SK-N-SH (cell line): ENCODE data around the gene GALNTL6. TPM values are rescaled to one million over a fixed set of nuclear protein-coding genes. Genes with fewer than 3 reads are reported as not detected.

Experiments
- CTCF ChIA-PET: fragments of 300-600, 350-600 bp; formaldehyde crosslinking; extraction: SDS; loops from one replicate; lab custom pipeline; 2021; lab: Yijun Ruan, JAX
- POLR2A ChIA-PET: fragments of 350-600 bp; sonication (Branson Sonifier 250); formaldehyde crosslinking; extraction: SDS; loops from one replicate; lab custom pipeline; 2020; ENCODE audit warnings: antibody characterized with exemption, inconsistent platforms; lab: Yijun Ruan, JAX
- DNase-seq: peaks from one replicate; pipeline ENCODE4 v3.0.0; 2012
- H2AFZ ChIP-seq: fragments of 200-600 bp; sonication (generic); 2 replicates; pipeline ENCODE4 v1.8.1; 2016; ENCODE audit warnings: antibody characterized with exemption, mild to moderate bottlenecking, low read depth
- H3F3A ChIP-seq: fragments of 200-600 bp; sonication (generic); replicated peaks from 2 replicates; pipeline ENCODE3; 2016; ENCODE audit warnings: antibody characterized with exemption, mild to moderate bottlenecking; ENCODE audit not compliant: insufficient read depth
- H3K27ac ChIP-seq, 2 experiments: fragments of 200-500 bp in 1 of 2; fragments of 200-600 bp in 1 of 2; sonication (Bioruptor generic) in 1 of 2; sonication (generic), shearing (Covaris generic) in 1 of 2; 2 replicates each; pipeline versions ENCODE4 v1.5.1 to v1.6.1; 2014 to 2016; ENCODE audit warnings: low read depth in 2 of 2, inconsistent platforms in 1 of 2, low read length in 1 of 2, mild to moderate bottlenecking in 1 of 2, mixed read lengths in 1 of 2
- H3K27me3 ChIP-seq: fragments of 200-600 bp; sonication (generic), shearing (Covaris generic); 2 replicates; pipeline ENCODE4 v1.6.1; 2016; ENCODE audit warnings: mixed run types; ENCODE audit not compliant: insufficient read depth
- H3K36me3 ChIP-seq, 2 experiments: fragments of 200-500 bp in 1 of 2; fragments of 200-600 bp in 1 of 2; sonication (Bioruptor generic) in 1 of 2; sonication (generic) in 1 of 2; replicated peaks in 1 of 2; 2 replicates each; pipeline versions ENCODE3 to v1.5.1; 2014 to 2016; ENCODE audit warnings: low read length in 1 of 2, mild to moderate bottlenecking in 1 of 2; ENCODE audit not compliant: insufficient read depth in 2 of 2, control insufficient read depth in 1 of 2
- H3K4me1 ChIP-seq, 2 experiments: fragments of 200-500 bp in 1 of 2; fragments of 200-600 bp in 1 of 2; sonication (Bioruptor generic) in 1 of 2; sonication (generic), shearing (Covaris generic) in 1 of 2; 2 replicates each; pipeline versions ENCODE4 v1.5.1 to v1.6.1; 2014 to 2016; ENCODE audit warnings: low read depth in 1 of 2, low read length in 1 of 2, mixed run types in 1 of 2; ENCODE audit not compliant: insufficient read depth in 2 of 2, control insufficient read depth in 1 of 2
- H3K4me2 ChIP-seq: fragments of 200-600 bp; sonication (generic), shearing (Covaris generic); 2 replicates; pipeline ENCODE4 v1.6.1; 2017; ENCODE audit warnings: mixed run types
- H3K4me3 ChIP-seq, 2 experiments: fragments of 200-500 bp in 1 of 2; fragments of 200-600 bp in 1 of 2; sonication (Bioruptor generic) in 1 of 2; sonication (generic), shearing (Covaris generic) in 1 of 2; 2 replicates each; pipeline versions ENCODE4 v1.5.1 to v1.8.1; 2014 to 2016; ENCODE audit warnings: low read depth in 2 of 2, inconsistent platforms in 1 of 2, low read length in 1 of 2, mild to moderate bottlenecking in 1 of 2, mixed read lengths in 1 of 2, moderate library complexity in 1 of 2
- H3K79me2 ChIP-seq: fragments of 200-600 bp; sonication (generic); 2 replicates; pipeline ENCODE4 v1.8.1; 2017; ENCODE audit warnings: mild to moderate bottlenecking; ENCODE audit not compliant: insufficient read depth
- H3K9ac ChIP-seq: fragments of 200-600 bp; sonication (generic); 2 replicates; pipeline ENCODE4 v1.6.1; 2017; ENCODE audit warnings: mixed run types
- H3K9me2 ChIP-seq: fragments of 200-600 bp; sonication (generic); 2 replicates; pipeline ENCODE4 v1.6.1; 2017; ENCODE audit warnings: mixed run types
- H3K9me3 ChIP-seq: fragments of 200-600 bp; sonication (generic); 2 replicates; pipeline ENCODE4 v1.6.1; 2017; ENCODE audit warnings: mixed run types, mild to moderate bottlenecking, moderate library complexity
- H4K20me1 ChIP-seq: fragments of 200-600 bp; sonication (generic); 2 replicates; pipeline ENCODE4 v1.6.1; 2017; ENCODE audit warnings: mild to moderate bottlenecking, mixed run types; ENCODE audit not compliant: insufficient read depth
- EP300 ChIP-seq, 2 experiments: IDR thresholded peaks; 2 replicates each; pipeline versions ENCODE4 v1.4.0 to v1.6.1; 2012; ENCODE audit warnings: borderline replicate concordance in 1 of 2, low read depth in 1 of 2, low read length in 1 of 2
- FOXM1 ChIP-seq: IDR thresholded peaks from 2 replicates; pipeline ENCODE4 v1.4.0; 2012; ENCODE audit warnings: low read depth, mild to moderate bottlenecking
- GABPA ChIP-seq: IDR thresholded peaks from 2 replicates; pipeline ENCODE4 v1.4.0; 2012; ENCODE audit warnings: low read depth, mild to moderate bottlenecking
- GATA2 ChIP-seq: sonication (generic); formaldehyde crosslinking; IDR thresholded peaks from 2 replicates; pipeline ENCODE4 v1.5.0; 2020; ENCODE audit warnings: mild to moderate bottlenecking, missing genetic modification reagents
- MEF2A ChIP-seq: IDR thresholded peaks from 2 replicates; pipeline ENCODE4 v1.4.0; 2012; ENCODE audit warnings: low read depth, borderline replicate concordance
- MXI1 ChIP-seq: IDR thresholded peaks from 2 replicates; pipeline ENCODE4 v1.6.1; 2012; ENCODE audit warnings: mild to moderate bottlenecking, low read depth, low read length, improper control_type of control experiment
- NFIC ChIP-seq: IDR thresholded peaks from 2 replicates; pipeline ENCODE4 v1.4.0; 2012; ENCODE audit warnings: borderline replicate concordance
- RAD21 ChIP-seq: IDR thresholded peaks from 2 replicates; pipeline ENCODE4 v1.6.1; 2012; ENCODE audit warnings: mild to moderate bottlenecking, low read length
- REST ChIP-seq: IDR thresholded peaks from 2 replicates; pipeline ENCODE4 v1.6.1; 2012; ENCODE audit warnings: mild to moderate bottlenecking, low read depth, low read length, moderate library complexity
- RFX5 ChIP-seq: IDR thresholded peaks from 2 replicates; pipeline ENCODE4 v1.6.1; 2012; ENCODE audit warnings: mild to moderate bottlenecking, improper control_type of control experiment, low read length
- RXRA ChIP-seq: IDR thresholded peaks from 2 replicates; pipeline ENCODE4 v1.4.0; 2012; ENCODE audit warnings: low read depth, mild to moderate bottlenecking, borderline replicate concordance
- SMC3 ChIP-seq: IDR thresholded peaks from 2 replicates; pipeline ENCODE4 v1.6.1; 2012; ENCODE audit warnings: low read depth, low read length, improper control_type of control experiment
- TAF1 ChIP-seq: IDR thresholded peaks from 2 replicates; pipeline ENCODE4 v1.6.1; 2012; ENCODE audit warnings: low read depth, mild to moderate bottlenecking, low read length, moderate library complexity, borderline replicate concordance
- TCF12 ChIP-seq: IDR thresholded peaks from 2 replicates; pipeline ENCODE4 v1.4.0; 2012
- USF2 ChIP-seq: fragments of 150-350 bp; IDR thresholded peaks from 2 replicates; pipeline ENCODE4 v1.6.1; 2017; ENCODE audit warnings: antibody characterized with exemption, low read length, low read depth, borderline replicate concordance
- YY1 ChIP-seq: IDR thresholded peaks from 2 replicates; pipeline ENCODE4 v1.4.0; 2012; ENCODE audit warnings: low read depth, mild to moderate bottlenecking
- ZBTB33 ChIP-seq: IDR thresholded peaks from 2 replicates; pipeline ENCODE4 v1.4.0; 2012; ENCODE audit warnings: low read depth, borderline replicate concordance
- WGBS: methylation state at CpG from one replicate; pipeline ENCODE4 v1.1.6; 2017; ENCODE audit warnings: low lambda C conversion rate; 5-methylcytosine and 5-hydroxymethylcytosine counted together
- polyA plus RNA-seq, 3 experiments: library from polyadenylated mRNA; depleted of rRNA; stranded (reverse); fragments of >200 nt; gene quantifications; 2 replicates each; pipeline ENCODE4 v1.2.3, GENCODE V29; 2012

Gene GALNTL6
- polyA plus RNA-seq, 1 of the 3 experiments (the other 2 are of a cell fraction) = 0.07 TPM

GRCh38 chr4:173056710-173057109 lies 1243.5 kb downstream of the GALNTL6 start:
- Histone ChIP-seq H3K4me3 (no peak overlapping the region), H2AFZ (no peak overlapping the region), H3K27me3 (no peaks in the 10 kb centered on the region), H3K79me2 (no peaks in the 10 kb centered on the region), H3K9me3 (no peaks in the 10 kb centered on the region), H3K9me2 (no peaks in the 10 kb centered on the region), H3K4me2 (no peak overlapping the region)
- no peak for DNase-seq
- TF ChIP-seq TAF1 (no peak), EP300 (IDR thresholded peaks at IDR 0.05; ENCODE audit: borderline replicate concordance in 1 of 2, low read depth in 1 of 2, low read length in 1 of 2) (no peak), ZBTB33 (no peak), GATA2 (CRISPR knock-in tag) (no peak), YY1 (no peak), REST (no peak), USF2 (no peak), NFIC (no peak), RFX5 (no peak)
- TF ChIP-seq, all 33 proteins: peak for 0
- H3K4me1 ChIP-seq = no peaks in the 10 kb centered on the region; a peak in 2 of 4 replicates
- no peak overlapping the region for H3K9ac ChIP-seq
- ChIA-PET POLR2A (no interaction called here), CTCF (interaction anchor here (0.8 to 1.8 kb wide), 4 partner anchors 12 to 201 kb away, joined by 3 to 4 read pairs (median 4); no protein-coding TSS in a partner anchor)
- WGBS = 93% methylated on average over 2 of the region's 2 CpGs
- no peak overlapping the region for H3K27ac ChIP-seq
- no peaks in the 10 kb centered on the region for H4K20me1 ChIP-seq
- H3K36me3 ChIP-seq = no peaks in the 10 kb centered on the region
- no peaks in the 10 kb centered on the region for H3F3A ChIP-seq

GRCh38 chr4:173057442-173057841 lies 1244.2 kb downstream of the GALNTL6 start:
- H3K9ac ChIP-seq = no peak overlapping the region
- DNase-seq = no peak
- no peak overlapping the region for H3K4me2 ChIP-seq
- TF ChIP-seq USF2 (no peak), RXRA (no peak), MXI1 (no peak), RAD21 (no peak), GABPA (no peak), FOXM1 (no peak), SMC3 (no peak), NFIC (no peak), TCF12 (no peak), MEF2A (no peak)
- H3K36me3 ChIP-seq = no peaks in the 10 kb centered on the region
- WGBS = 37% methylated on average over 3 of the region's 3 CpGs
- H3K27ac ChIP-seq = no peak overlapping the region
- no peaks in the 10 kb centered on the region for H3K27me3 ChIP-seq
- H3K9me3 ChIP-seq = no peaks in the 10 kb centered on the region
- H4K20me1 ChIP-seq = no peaks in the 10 kb centered on the region
- ChIA-PET POLR2A (no interaction called here), CTCF (interaction anchor here (0.8 to 1.8 kb wide), 4 partner anchors 23 to 244 kb away, joined by 3 to 4 read pairs (median 4); no protein-coding TSS in a partner anchor)
- H3K79me2 ChIP-seq = no peaks in the 10 kb centered on the region
- no peaks in the 10 kb centered on the region for H3K4me1 ChIP-seq
- no peak overlapping the region for H3K4me3 ChIP-seq
- peak overlapping the region; percentile 30; the same call in 1 of the 2 replicates for H2AFZ ChIP-seq
- no peaks in the 10 kb centered on the region for H3K9me2 ChIP-seq
- H3F3A ChIP-seq = no peaks in the 10 kb centered on the region
